ENCODE measurements around the gene RSAD1.

RSAD1 gene

DNA sequence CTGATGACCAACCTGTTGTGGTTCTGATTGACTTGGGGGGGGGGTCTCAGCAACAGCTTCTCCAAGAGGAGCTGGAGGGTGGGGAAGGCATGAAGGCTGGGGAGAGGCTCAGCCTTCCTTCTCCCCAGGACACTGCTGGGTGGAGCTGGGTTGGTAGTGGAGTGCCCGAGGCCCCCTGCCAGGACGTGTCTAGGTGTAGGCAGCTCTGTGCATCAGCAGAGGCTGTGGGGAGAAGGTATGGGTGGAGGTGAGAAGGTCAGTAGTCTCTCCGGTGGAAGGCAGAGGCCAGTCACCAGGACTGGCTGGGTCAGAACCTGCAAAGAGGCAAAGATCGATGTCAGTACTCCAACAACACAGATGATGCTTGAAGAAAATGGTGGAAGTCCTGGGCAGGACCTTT lies 13.9 kb upstream of the RSAD1 start:
- H3K4me1 ChIP-seq (ENCODE audit: low read depth, poor library complexity, severe bottlenecking) = no peaks in the 10 kb centered on the region
- no peak overlapping the region for H2AFZ ChIP-seq (ENCODE audit: low read depth)
- TF ChIP-seq CTCF (conservative IDR thresholded peaks at IDR 0.05; ENCODE audit: low read depth, low read length) = no peak

GRCh38 chr17:50465171-50465570 lies 13.5 kb upstream of the RSAD1 start:
- H3K4me1 ChIP-seq (ENCODE audit: low read depth, poor library complexity, severe bottlenecking) = no peaks in the 10 kb centered on the region
- H4K20me1 ChIP-seq (ENCODE audit: insufficient read depth) = no peaks in the 10 kb centered on the region
- no peaks in the 10 kb centered on the region for H3K27me3 ChIP-seq (ENCODE audit: insufficient read depth, low read depth)
- TF ChIP-seq CTCF (conservative IDR thresholded peaks at IDR 0.05; ENCODE audit: low read depth, low read length) = no peak
- no peak overlapping the region for H2AFZ ChIP-seq (ENCODE audit: low read depth)
- no peak overlapping the region for H3K27ac ChIP-seq
- no peak overlapping the region for H3K9ac ChIP-seq
- no peak overlapping the region for H3K4me3 ChIP-seq (IDR thresholded peaks at IDR 0.05; ENCODE audit: insufficient read depth, low read depth, low read length)
- no peak overlapping the region for H3K4me2 ChIP-seq
- no peaks in the 10 kb centered on the region for H3K36me3 ChIP-seq (ENCODE audit: insufficient read depth)
- no peaks in the 10 kb centered on the region for H3K79me2 ChIP-seq (ENCODE audit: insufficient read depth, low read depth)

More for the DNA sequence above, 13.9 kb upstream of the RSAD1 start:
- Histone ChIP-seq H3K4me2 (no peak overlapping the region), H3K27ac (no peak overlapping the region), H3K79me2 (ENCODE audit: insufficient read depth, low read depth) (no peaks in the 10 kb centered on the region), H3K36me3 (ENCODE audit: insufficient read depth) (no peaks in the 10 kb centered on the region), H3K27me3 (ENCODE audit: insufficient read depth, low read depth) (no peaks in the 10 kb centered on the region), H4K20me1 (ENCODE audit: insufficient read depth) (no peaks in the 10 kb centered on the region), H3K4me3 (IDR thresholded peaks at IDR 0.05; ENCODE audit: insufficient read depth, low read depth, low read length) (no peak overlapping the region), H3K9ac (no peak overlapping the region)

- H3K36me3 ChIP-seq (ENCODE audit: insufficient read depth) = no peaks in the 10 kb centered on the region
- H3K27ac ChIP-seq = no peak overlapping the region
- no peaks in the 10 kb centered on the region for H3K79me2 ChIP-seq (ENCODE audit: insufficient read depth, low read depth)
- no peak overlapping the region for H3K9ac ChIP-seq
- H4K20me1 ChIP-seq (ENCODE audit: insufficient read depth) = no peaks in the 10 kb centered on the region
- no peaks in the 10 kb centered on the region for H3K27me3 ChIP-seq (ENCODE audit: insufficient read depth, low read depth)
- H3K4me2 ChIP-seq = no peak overlapping the region
- no peak overlapping the region for H2AFZ ChIP-seq (ENCODE audit: low read depth)
- no peak overlapping the region for H3K4me3 ChIP-seq (IDR thresholded peaks at IDR 0.05; ENCODE audit: insufficient read depth, low read depth, low read length)
- no peaks in the 10 kb centered on the region for H3K4me1 ChIP-seq (ENCODE audit: low read depth, poor library complexity, severe bottlenecking)
- no peak for TF ChIP-seq CTCF (conservative IDR thresholded peaks at IDR 0.05; ENCODE audit: low read depth, low read length)
Observed at GRCh38 chr17:50465635-50466034, 13.0 kb upstream of the RSAD1 start.

GRCh38 chr17:50466371-50467113 lies 12.1 kb upstream of the RSAD1 start:
- Histone ChIP-seq H3K36me3 (ENCODE audit: insufficient read depth) (no peaks in the 10 kb centered on the region), H3K27me3 (ENCODE audit: insufficient read depth, low read depth) (no peaks in the 10 kb centered on the region), H2AFZ (ENCODE audit: low read depth) (no peak overlapping the region), H3K4me3 (IDR thresholded peaks at IDR 0.05; ENCODE audit: insufficient read depth, low read depth, low read length) (no peak overlapping the region), H3K79me2 (ENCODE audit: insufficient read depth, low read depth) (no peaks in the 10 kb centered on the region), H3K4me1 (ENCODE audit: low read depth, poor library complexity, severe bottlenecking) (no peaks in the 10 kb centered on the region), H3K4me2 (no peak overlapping the region), H3K27ac (no peak overlapping the region), H3K9ac (no peak overlapping the region), H4K20me1 (ENCODE audit: insufficient read depth) (no peaks in the 10 kb centered on the region)
- TF ChIP-seq CTCF (conservative IDR thresholded peaks at IDR 0.05; ENCODE audit: low read depth, low read length) = no peak

Measured in KMS-11 (cell line).